Measurements from ENCODE around the gene MICAL2.
A peak's percentile ranks its signal among the peaks of the same experiment; 100 is the strongest.

MICAL2 gene

DNA sequence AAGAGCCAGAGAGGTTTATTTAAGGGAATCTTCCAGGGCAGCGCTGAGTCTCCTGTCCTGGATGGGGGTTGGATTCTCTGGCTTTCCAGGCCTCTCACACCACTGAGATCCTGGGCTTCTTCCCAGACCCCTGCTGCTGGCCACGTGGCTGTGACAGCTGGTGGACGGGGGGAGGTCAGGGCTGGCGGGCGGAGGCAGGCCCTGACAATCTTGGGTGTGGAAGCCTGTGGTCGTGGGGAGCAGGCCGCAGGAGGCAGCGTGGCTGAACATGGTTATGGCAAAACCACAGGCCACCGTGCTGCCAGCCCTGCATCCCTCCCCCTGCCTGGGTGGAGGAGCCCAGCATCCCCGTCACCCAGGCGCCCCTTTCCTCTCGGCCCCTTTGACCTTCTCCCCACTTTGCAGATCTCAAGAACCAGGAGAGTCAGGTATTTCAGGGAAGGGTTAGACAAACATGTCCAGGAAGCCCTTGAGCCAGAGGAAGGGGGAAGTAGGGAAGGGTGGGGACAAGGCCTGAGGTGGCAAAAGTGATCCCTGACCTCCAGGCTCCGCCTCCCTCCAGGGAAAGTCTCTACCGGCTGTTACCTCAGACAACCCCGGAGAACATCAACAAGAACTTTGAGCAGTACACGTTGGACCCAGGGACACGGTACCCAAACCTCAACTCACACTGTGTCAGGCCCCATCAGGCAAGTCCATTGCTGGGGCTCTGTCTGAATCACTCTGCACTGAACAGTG, 111.8 kb downstream of the MICAL2 start (continued):
- TF ChIP-seq, protein P1, sequence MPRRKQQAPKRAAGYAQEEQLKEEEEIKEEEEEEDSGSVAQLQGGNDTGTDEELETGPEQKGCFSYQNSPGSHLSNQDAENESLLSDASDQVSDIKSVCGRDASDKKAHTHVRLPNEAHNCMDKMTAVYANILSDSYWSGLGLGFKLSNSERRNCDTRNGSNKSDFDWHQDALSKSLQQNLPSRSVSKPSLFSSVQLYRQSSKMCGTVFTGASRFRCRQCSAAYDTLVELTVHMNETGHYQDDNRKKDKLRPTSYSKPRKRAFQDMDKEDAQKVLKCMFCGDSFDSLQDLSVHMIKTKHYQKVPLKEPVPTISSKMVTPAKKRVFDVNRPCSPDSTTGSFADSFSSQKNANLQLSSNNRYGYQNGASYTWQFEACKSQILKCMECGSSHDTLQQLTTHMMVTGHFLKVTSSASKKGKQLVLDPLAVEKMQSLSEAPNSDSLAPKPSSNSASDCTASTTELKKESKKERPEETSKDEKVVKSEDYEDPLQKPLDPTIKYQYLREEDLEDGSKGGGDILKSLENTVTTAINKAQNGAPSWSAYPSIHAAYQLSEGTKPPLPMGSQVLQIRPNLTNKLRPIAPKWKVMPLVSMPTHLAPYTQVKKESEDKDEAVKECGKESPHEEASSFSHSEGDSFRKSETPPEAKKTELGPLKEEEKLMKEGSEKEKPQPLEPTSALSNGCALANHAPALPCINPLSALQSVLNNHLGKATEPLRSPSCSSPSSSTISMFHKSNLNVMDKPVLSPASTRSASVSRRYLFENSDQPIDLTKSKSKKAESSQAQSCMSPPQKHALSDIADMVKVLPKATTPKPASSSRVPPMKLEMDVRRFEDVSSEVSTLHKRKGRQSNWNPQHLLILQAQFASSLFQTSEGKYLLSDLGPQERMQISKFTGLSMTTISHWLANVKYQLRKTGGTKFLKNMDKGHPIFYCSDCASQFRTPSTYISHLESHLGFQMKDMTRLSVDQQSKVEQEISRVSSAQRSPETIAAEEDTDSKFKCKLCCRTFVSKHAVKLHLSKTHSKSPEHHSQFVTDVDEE (CRISPR knock-in tag; IDR thresholded peaks at IDR 0.05) = no peak
- TF ChIP-seq BACH2 (CRISPR knock-in tag; IDR thresholded peaks at IDR 0.05; ENCODE audit: borderline replicate concordance) (no peak), OSR1 (CRISPR knock-in tag; IDR thresholded peaks at IDR 0.05) (no peak)

GRCh38 chr11:12223771-12224536, 113.6 kb downstream of the MICAL2 start:
- ATAC-seq = peak; percentile 31; the same call in 2 of the 3 replicates
- TF ChIP-seq TCF4 (CRISPR knock-in tag; IDR thresholded peaks at IDR 0.05; ENCODE audit: borderline replicate concordance) (no peak), GLIS3 (CRISPR knock-in tag; IDR thresholded peaks at IDR 0.05) (no peak), CSRNP3 (CRISPR knock-in tag; IDR thresholded peaks at IDR 0.05) (no peak), ZNF565 (CRISPR knock-in tag; conservative IDR thresholded peaks at IDR 0.05; ENCODE audit: low read depth) (no peak), SNAI2 (CRISPR knock-in tag; IDR thresholded peaks at IDR 0.05) (no peak), OSR1 (CRISPR knock-in tag; IDR thresholded peaks at IDR 0.05) (no peak), ZNF8 (CRISPR knock-in tag; IDR thresholded peaks at IDR 0.05) (no peak), ZC3H10 (CRISPR knock-in tag; IDR thresholded peaks at IDR 0.05) (no peak), ZFP30 (CRISPR knock-in tag; IDR thresholded peaks at IDR 0.05) (no peak), ZNF70 (CRISPR knock-in tag; IDR thresholded peaks at IDR 0.05) (no peak), ZFP3 (CRISPR knock-in tag; IDR thresholded peaks at IDR 0.05) (no peak), BACH2 (CRISPR knock-in tag; IDR thresholded peaks at IDR 0.05; ENCODE audit: borderline replicate concordance) (no peak), TOX (CRISPR knock-in tag; IDR thresholded peaks at IDR 0.05; ENCODE audit: borderline replicate concordance) (no peak), CSDC2 (CRISPR knock-in tag; IDR thresholded peaks at IDR 0.05) (no peak), ARNTL (CRISPR knock-in tag; IDR thresholded peaks at IDR 0.05; ENCODE audit: borderline replicate concordance, low read depth) (no peak)

DNA sequence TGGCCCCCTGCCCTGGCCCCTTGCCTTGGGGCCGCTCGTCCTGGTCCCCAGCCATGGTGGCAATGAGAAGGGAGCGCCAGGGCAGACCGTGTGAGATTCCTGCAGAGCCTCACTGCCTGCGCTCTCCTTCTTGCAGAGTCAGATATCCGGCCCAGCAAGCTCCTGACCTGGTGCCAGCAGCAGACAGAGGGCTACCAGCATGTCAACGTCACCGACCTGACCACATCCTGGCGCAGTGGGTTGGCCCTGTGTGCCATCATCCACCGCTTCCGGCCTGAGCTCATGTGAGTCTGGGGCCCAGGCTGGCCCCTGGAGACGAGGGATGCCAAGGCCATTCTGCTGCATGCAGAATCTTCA, 114.1 kb downstream of the MICAL2 start:
- ATAC-seq = peak; percentile 92
- TF ChIP-seq TCF4 (CRISPR knock-in tag; IDR thresholded peaks at IDR 0.05; ENCODE audit: borderline replicate concordance) = no peak
- no peak for TF ChIP-seq GLIS3 (CRISPR knock-in tag; IDR thresholded peaks at IDR 0.05)
- no peak for TF ChIP-seq ZNF565 (CRISPR knock-in tag; conservative IDR thresholded peaks at IDR 0.05; ENCODE audit: low read depth)
- no peak for TF ChIP-seq PATZ1 (CRISPR knock-in tag; IDR thresholded peaks at IDR 0.05; ENCODE audit: borderline replicate concordance)

GRCh38 chr11:12225046-12225739, 114.8 kb downstream of the MICAL2 start:
- TF ChIP-seq BACH2 (CRISPR knock-in tag; IDR thresholded peaks at IDR 0.05; ENCODE audit: borderline replicate concordance) (no peak), RARB (CRISPR knock-in tag; IDR thresholded peaks at IDR 0.05) (no peak), ZNF70 (CRISPR knock-in tag; IDR thresholded peaks at IDR 0.05) (no peak), CSDC2 (CRISPR knock-in tag; IDR thresholded peaks at IDR 0.05) (no peak), TCF4 (CRISPR knock-in tag; IDR thresholded peaks at IDR 0.05; ENCODE audit: borderline replicate concordance) (no peak)
- TF ChIP-seq, protein P2, sequence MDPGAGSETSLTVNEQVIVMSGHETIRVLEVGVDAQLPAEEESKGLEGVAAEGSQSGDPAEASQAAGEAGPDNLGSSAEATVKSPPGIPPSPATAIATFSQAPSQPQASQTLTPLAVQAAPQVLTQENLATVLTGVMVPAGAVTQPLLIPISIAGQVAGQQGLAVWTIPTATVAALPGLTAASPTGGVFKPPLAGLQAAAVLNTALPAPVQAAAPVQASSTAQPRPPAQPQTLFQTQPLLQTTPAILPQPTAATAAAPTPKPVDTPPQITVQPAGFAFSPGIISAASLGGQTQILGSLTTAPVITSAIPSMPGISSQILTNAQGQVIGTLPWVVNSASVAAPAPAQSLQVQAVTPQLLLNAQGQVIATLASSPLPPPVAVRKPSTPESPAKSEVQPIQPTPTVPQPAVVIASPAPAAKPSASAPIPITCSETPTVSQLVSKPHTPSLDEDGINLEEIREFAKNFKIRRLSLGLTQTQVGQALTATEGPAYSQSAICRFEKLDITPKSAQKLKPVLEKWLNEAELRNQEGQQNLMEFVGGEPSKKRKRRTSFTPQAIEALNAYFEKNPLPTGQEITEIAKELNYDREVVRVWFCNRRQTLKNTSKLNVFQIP (CRISPR knock-in tag; IDR thresholded peaks at IDR 0.05; ENCODE audit: borderline replicate concordance, low read depth) = no peak
- TF ChIP-seq, protein P1 (CRISPR knock-in tag; IDR thresholded peaks at IDR 0.05) = no peak
- ATAC-seq = no peak
